Endothelial cell of umbilical vein (primary cell): Measurements from ENCODE around the gene SLC35A3. TPM values are rescaled to one million over a fixed set of nuclear protein-coding genes. Genes with fewer than 3 reads are reported as not detected.

Source experiments
- BruUV-seq: library from RNA; stranded (reverse); fragments of 400-500 nt; replicated peaks from 2 replicates; lab custom pipeline; 2021; lab: Mats Ljungman, UMichigan
- CTCF ChIA-PET: fragments of 300-600, 350-600 bp; sonication (Branson Sonifier 250); formaldehyde crosslinking; loops from one replicate; lab custom pipeline; 2021; ENCODE audit warnings: antibody characterized with exemption, inconsistent platforms; lab: Charles Lee
- POLR2A ChIA-PET: fragments of 300-600, 350-600 bp; sonication (Branson Sonifier 250); formaldehyde crosslinking; loops from one replicate; lab custom pipeline; 2021; ENCODE audit warnings: antibody characterized with exemption, inconsistent platforms; lab: Charles Lee
- DNase-seq: peaks from one replicate; pipeline ENCODE4 v3.0.0-alpha.2; 2011; ENCODE audit warnings: low read depth, low spot score
- FAIRE-seq: peaks from 2 replicates; lab custom pipeline; 2011; peaks lifted over from hg19 to GRCh38; lab: Jason Lieb, UNC
- H2AFZ ChIP-seq: 2 replicates; pipeline ENCODE4 v1.6.0; 2012; ENCODE audit warnings: low read depth, low read length, control low read depth, inconsistent platforms
- H3K27ac ChIP-seq: 2 replicates; pipeline ENCODE4 v1.5.1; 2011; ENCODE audit warnings: low read depth, mild to moderate bottlenecking, control low read depth, low read length, moderate library complexity; ENCODE audit not compliant: insufficient read depth
- H3K27me3 ChIP-seq, 2 experiments: 2 replicates each; pipeline versions ENCODE4 v1.6.0 to v1.6.1; 2011; ENCODE audit warnings: low read length in 2 of 2, mixed read lengths in 1 of 2; ENCODE audit not compliant: control insufficient read depth in 2 of 2, insufficient read depth in 2 of 2
- H3K36me3 ChIP-seq, 2 experiments: 2 replicates in 1 of 2; 3 replicates in 1 of 2; pipeline ENCODE4 v1.5.1; 2011; ENCODE audit warnings: low read length in 2 of 2, mild to moderate bottlenecking in 1 of 2, moderate library complexity in 1 of 2; ENCODE audit not compliant: control insufficient read depth in 2 of 2, insufficient read depth in 2 of 2; ENCODE audit errors: extremely low read depth in 1 of 2
- H3K4me1 ChIP-seq: 3 replicates; pipeline ENCODE4 v1.5.1; 2011; ENCODE audit warnings: mild to moderate bottlenecking, low read length; ENCODE audit not compliant: control insufficient read depth, insufficient read depth; ENCODE audit errors: extremely low read depth
- H3K4me2 ChIP-seq: 2 replicates; pipeline ENCODE4 v1.6.1; 2011; ENCODE audit warnings: low read length, control low read depth, mixed read lengths; ENCODE audit not compliant: insufficient read depth
- H3K4me3 ChIP-seq, 3 experiments: fragments of 200-600 bp in 1 of 3; sonication (generic), shearing (Covaris generic) in 1 of 3; replicated peaks in 1 of 3; 2 replicates each; pipeline ENCODE4 v1.5.1; 2011 to 2016; ENCODE audit warnings: control low read depth in 3 of 3, low read length in 3 of 3, mild to moderate bottlenecking in 2 of 3, inconsistent platforms in 1 of 3, low read depth in 1 of 3, moderate library complexity in 1 of 3; ENCODE audit not compliant: insufficient read depth in 1 of 3
- H3K79me2 ChIP-seq: 2 replicates; pipeline ENCODE4 v1.6.0; 2012; ENCODE audit warnings: low read length, inconsistent platforms; ENCODE audit not compliant: control insufficient read depth, insufficient read depth
- H3K9ac ChIP-seq: replicated peaks from 2 replicates; pipeline ENCODE3; 2011; ENCODE audit warnings: low read length, control low read depth; ENCODE audit not compliant: insufficient read depth; ENCODE audit errors: extremely low read depth
- H3K9me1 ChIP-seq: replicated peaks from 3 replicates; pipeline ENCODE4 v1.6.0; 2011; ENCODE audit warnings: mild to moderate bottlenecking, low read length; ENCODE audit not compliant: control insufficient read depth, insufficient read depth; ENCODE audit errors: extremely low read depth
- H3K9me3 ChIP-seq: replicated peaks from 2 replicates; pipeline ENCODE4 v1.5.1; 2012; ENCODE audit warnings: low read length, inconsistent platforms; ENCODE audit not compliant: control insufficient read depth, insufficient read depth
- H4K20me1 ChIP-seq: replicated peaks from 2 replicates; pipeline ENCODE3; 2011; ENCODE audit warnings: mild to moderate bottlenecking, low read length; ENCODE audit not compliant: control insufficient read depth, insufficient read depth; ENCODE audit errors: extremely low read depth
- CTCF ChIP-seq, 2 donors: IDR thresholded peaks; 1 replicate in 1 of 2; 2 replicates in 1 of 2; pipeline ENCODE4 v1.5.1; 2011; ENCODE audit warnings: low read length in 2 of 2, mild to moderate bottlenecking in 2 of 2, moderate library complexity in 2 of 2, control low read depth in 1 of 2, inconsistent platforms in 1 of 2, low read depth in 1 of 2; ENCODE audit not compliant: insufficient read depth in 1 of 2; ENCODE audit errors: extremely low read depth in 1 of 2
- EZH2 ChIP-seq: IDR thresholded peaks from 2 replicates; pipeline ENCODE4 v1.6.1; 2012; ENCODE audit warnings: borderline replicate concordance, low read depth, mild to moderate bottlenecking, moderate library complexity, low read length, inconsistent platforms; ENCODE audit not compliant: severe bottlenecking
- FOS ChIP-seq: IDR thresholded peaks from 2 replicates; pipeline ENCODE4 v1.6.1; 2011; ENCODE audit warnings: mild to moderate bottlenecking, low read length, moderate library complexity, borderline replicate concordance; ENCODE audit not compliant: insufficient read depth
- GATA2 ChIP-seq: IDR thresholded peaks from 2 replicates; pipeline ENCODE4 v1.7.0; 2011; ENCODE audit warnings: low read depth, mild to moderate bottlenecking, moderate library complexity, mixed read lengths, low read length; ENCODE audit not compliant: insufficient read length, insufficient read depth
- JUN ChIP-seq: IDR thresholded peaks from 2 replicates; pipeline ENCODE4 v1.6.1; 2011; ENCODE audit warnings: borderline replicate concordance, low read depth; ENCODE audit not compliant: insufficient read length, insufficient read depth
- MAX ChIP-seq: IDR thresholded peaks from 2 replicates; pipeline ENCODE4 v1.6.1; 2011; ENCODE audit not compliant: insufficient read depth, insufficient read length
- MYC ChIP-seq: IDR thresholded peaks from one replicate; pipeline ENCODE4 v1.6.1; 2011; ENCODE audit warnings: mild to moderate bottlenecking, low read depth, low read length
- POLR2A ChIP-seq: IDR thresholded peaks from 2 replicates; pipeline ENCODE4 v1.6.1; 2012; ENCODE audit warnings: low read depth, mild to moderate bottlenecking, control low read depth, low read length
- POLR2AphosphoS5 ChIP-seq: IDR thresholded peaks from 2 replicates; pipeline ENCODE4 v1.6.1; 2012; ENCODE audit warnings: low read depth, mild to moderate bottlenecking, control low read depth, low read length, moderate library complexity; ENCODE audit not compliant: insufficient read depth
- dilution Hi-C: fragments of 300-500 bp; cut with MboI; formaldehyde crosslinking; loops from one replicate; pipeline ENCODE4 v1.15.0; 2019; ENCODE audit warnings: low sequenced_read_pairs; ENCODE audit not compliant: extremely low pct_ligation_motif_present
- intact Hi-C: fragments of 100-400 bp; cut with micrococcal nuclease; formaldehyde crosslinking; loops from one replicate; pipeline ENCODE4 v1.10.0; 2022
- polyA plus RNA-seq, 4 experiments: library from polyadenylated mRNA; depleted of rRNA in 3 of 4; stranded (reverse) in 3 of 4; unstranded in 1 of 4; fragments of >200 nt; gene quantifications; 2 replicates each; pipeline versions ENCODE4 v1.2.1 to v1.2.3, GENCODE V29; 2011 to 2012; ENCODE audit warnings: missing spikeins in 1 of 4
- total RNA-seq: library from RNA; stranded (reverse); gene quantifications from 2 replicates; pipeline ENCODE4 v1.2.3, GENCODE V29; 2021

The SLC35A3 gene
- total and polyA plus RNA-seq, 2 donors (not counting 3 experiments of a cell fraction or from before 2014, with no cell fraction given) = 3.6 to 19.0 TPM

GRCh38 chr1:99952522-99952921 lies 17.3 kb upstream of the SLC35A3 start:
- Histone ChIP-seq H3K4me3 (no peak overlapping the region), H3K79me2 (no peaks in the 10 kb centered on the region), H2AFZ (no peak overlapping the region), H3K9me1 (no peaks in the 10 kb centered on the region), H3K36me3 (no peaks in the 10 kb centered on the region), H3K27me3 (no peaks in the 10 kb centered on the region), H3K4me2 (no peak overlapping the region), H4K20me1 (no peaks in the 10 kb centered on the region), H3K9me3 (no peaks in the 10 kb centered on the region), H3K9ac (no peak overlapping the region), H3K27ac (no peak overlapping the region), H3K4me1 (peaks cover 9% of the 10 kb centered on the region)
- ChIA-PET POLR2A (no interaction called here), CTCF (interaction anchor here (1.0 kb wide), 1 partner anchor 18 kb away, joined by 4 read pairs; the partner anchor contains the start of gene SLC35A3)
- no peak for TF ChIP-seq EZH2
- no peak for TF ChIP-seq MYC
- no peak for TF ChIP-seq POLR2A
- no peak for TF ChIP-seq MAX
- TF ChIP-seq POLR2AphosphoS5 = no peak
- TF ChIP-seq CTCF (IDR thresholded peaks at IDR 0.05; ENCODE audit: extremely low read depth in 1 of 2, insufficient read depth in 1 of 2, low read depth in 1 of 2, low read length in 2 of 2) = no peak
- intact Hi-C loops (no loop called here), dilution Hi-C loops (no loop called here)
- FAIRE-seq (no peak), DNase-seq (no peak)
- no TSS peak for BruUV-seq

DNA sequence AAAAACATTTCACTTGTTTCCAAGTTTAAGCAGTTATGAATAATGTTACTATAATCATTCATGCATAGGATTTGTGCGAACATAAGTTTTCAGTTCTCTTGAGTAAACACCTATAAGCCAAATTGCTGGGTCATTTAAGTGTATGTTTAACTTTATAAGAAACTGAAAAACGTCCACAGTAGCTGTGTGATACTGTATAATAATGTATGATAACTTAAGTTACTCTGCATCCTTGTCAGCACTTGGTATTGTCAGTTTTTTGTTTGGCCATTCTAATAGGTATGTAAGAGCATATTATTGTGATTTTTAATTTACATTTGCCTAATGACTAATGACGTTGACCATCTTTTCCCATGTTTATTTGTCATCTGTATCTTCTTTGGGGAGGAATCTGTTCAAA lies 14.4 kb upstream of the SLC35A3 start:
- intact Hi-C loops = no loop called here
- Histone ChIP-seq H3K9me3 (no peaks in the 10 kb centered on the region), H3K9me1 (no peaks in the 10 kb centered on the region), H3K27ac (no peak overlapping the region), H3K4me1 (peaks cover 9% of the 10 kb centered on the region), H4K20me1 (no peaks in the 10 kb centered on the region), H3K4me3 (no peak overlapping the region), H3K9ac (no peak overlapping the region), H3K27me3 (no peaks in the 10 kb centered on the region), H3K36me3 (no peaks in the 10 kb centered on the region), H3K79me2 (no peaks in the 10 kb centered on the region), H3K4me2 (no peak overlapping the region), H2AFZ (no peak overlapping the region)
- DNase-seq (no peak), FAIRE-seq (no peak)
- ChIA-PET POLR2A (no interaction called here), CTCF (no interaction called here)
- no TSS peak for BruUV-seq
- dilution Hi-C loops = no loop called here
- TF ChIP-seq POLR2A (no peak), POLR2AphosphoS5 (no peak), EZH2 (no peak), JUN (no peak), FOS (no peak), CTCF (IDR thresholded peaks at IDR 0.05; ENCODE audit: extremely low read depth in 1 of 2, insufficient read depth in 1 of 2, low read depth in 1 of 2, low read length in 2 of 2) (no peak), GATA2 (no peak), MYC (no peak), MAX (no peak)
